Motor neuron (in vitro differentiated cells): ENCODE measurements around the gene TMEM121B. TPM values are rescaled to one million over a fixed set of nuclear protein-coding genes. Genes with fewer than 3 reads are reported as not detected.
A peak's percentile ranks its signal among the peaks of the same experiment; 100 is the strongest.
"Not testable (repeated sequence)": the region's sequence is repeated elsewhere in the genome, so short reads cannot be mapped to it uniquely, and the experiment has no call there.

Source experiments
- ATAC-seq, 8 experiments: fragments of 200-7000 bp; cut with Tn5 transposase; replicated peaks in 6 of 8; 2 replicates each; pipeline ENCODE4 v1.8.0; 2021; ENCODE audit warnings: mild to moderate bottlenecking in 8 of 8, moderate library complexity in 8 of 8
- H3K27ac ChIP-seq, 2 donors: fragments of 250-450 bp; sonication (Bioruptor Pico); 2 replicates each; pipeline ENCODE4 v1.9.0; 2021; ENCODE audit warnings: antibody characterized with exemption in 2 of 2, mild to moderate bottlenecking in 2 of 2, moderate library complexity in 1 of 2
- H3K4me1 ChIP-seq, 2 donors: fragments of 250-450 bp; sonication (Bioruptor Pico); replicated peaks in 1 of 2; 2 replicates each; pipeline ENCODE4 v1.6.1; 2021; ENCODE audit warnings: antibody characterized with exemption in 2 of 2, mild to moderate bottlenecking in 2 of 2, moderate library complexity in 1 of 2
- H3K4me3 ChIP-seq, 5 donors: fragments of 250-450 bp; sonication (Bioruptor Pico); 2 replicates each; pipeline ENCODE4 v1.9.0; 2021; ENCODE audit warnings: antibody characterized with exemption in 5 of 5, mild to moderate bottlenecking in 5 of 5, moderate library complexity in 4 of 5
- WGBS, 10 experiments: fragments of 450-650 bp; shearing (Covaris generic); methylation state at CpG; one replicate each; pipeline ENCODE4 v1.0.0; 2022; 5-methylcytosine and 5-hydroxymethylcytosine counted together
- in situ Hi-C, 9 experiments: fragments of 400-800 bp; cut with MboI; loops; one replicate each; pipeline ENCODE4 v1.15.0; 2021; ENCODE audit warnings: low sequenced_read_pairs in 9 of 9, low pct_unique_long_range_greater_than_20kb in 2 of 9; ENCODE audit not compliant: unreplicated experiment in 9 of 9
- total RNA-seq, 8 experiments: library from RNA; unstranded; fragments of 300-600 nt; gene quantifications; 2 replicates each; pipeline versions ENCODE4 v1.2.3 to v1.2.4, GENCODE V29; 2022

The TMEM121B gene
- total RNA-seq, 8 experiments from 2014 or later, result 0.15 to 10.3 (median 4.9) TPM

GRCh38 chr22:17152340-17152739 is 31.2 kb upstream of the TMEM121B start:
- Histone ChIP-seq H3K4me1 (peaks cover 12 to 17% of the 10 kb centered on the region in 2 donors), H3K4me3 (no peak overlapping the region), H3K27ac (no peak overlapping the region)
- 69 to 100% (median 89%) methylated on average over 1 to 6 of the region's 6 CpGs for WGBS, 10 experiments
- in situ Hi-C loops, result loop anchor here in 2 of 9 experiments (25.0 kb wide), 1 partner anchor 335 kb away; no protein-coding TSS in a partner anchor
- ATAC-seq, result no peak

- no peaks in the 10 kb centered on the region for H3K4me1 ChIP-seq
Measured at GRCh38 chr22:17149076-17149815, 28.1 kb upstream of the TMEM121B start.

GRCh38 chr22:17147458-17147857 is 26.3 kb upstream of the TMEM121B start:
- WGBS, 10 experiments, result 94 to 100% (median 100%) methylated on average over 1 to 4 of the region's 30 CpGs; no CpG with 5 or more reads in 4 of the 10 experiments
- H3K4me3 ChIP-seq, H3K27ac ChIP-seq, H3K4me1 ChIP-seq, ATAC-seq, in situ Hi-C loops: not testable (repeated sequence)

More at GRCh38 chr22:17149076-17149815, 28.1 kb upstream of the TMEM121B start:
- H3K4me3 ChIP-seq, result no peak overlapping the region
- ATAC-seq, result no peak
- in situ Hi-C loops, result no loop called here
- no peak overlapping the region for H3K27ac ChIP-seq
- WGBS, 10 experiments, result 80 to 100% (median 93%) methylated on average over 1 to 7 of the region's 9 CpGs; no CpG with 5 or more reads in 2 of the 10 experiments

GRCh38 chr22:17145021-17145680 is 24.0 kb upstream of the TMEM121B start:
- Histone ChIP-seq H3K4me3 (no peak overlapping the region), H3K27ac (no peak overlapping the region), H3K4me1 (no peaks in the 10 kb centered on the region)
- in situ Hi-C loops, result no loop called here
- WGBS, 10 experiments, result 17 to 100% (median 97%) methylated on average over 1 to 5 of the region's 8 CpGs; no CpG with 5 or more reads in 4 of the 10 experiments
- ATAC-seq, result no peak

GRCh38 chr22:17143826-17144225 is 22.7 kb upstream of the TMEM121B start:
- H3K27ac ChIP-seq, result no peak overlapping the region
- WGBS, 10 experiments, result 87 to 100% (median 95%) methylated on average over 2 to 4 of the region's 8 CpGs; no CpG with 5 or more reads in 6 of the 10 experiments
- ATAC-seq, result no peak
- no peak overlapping the region for H3K4me3 ChIP-seq
- in situ Hi-C loops, result no loop called here
- no peaks in the 10 kb centered on the region for H3K4me1 ChIP-seq

GRCh38 chr22:17143101-17143500 is 21.9 kb upstream of the TMEM121B start:
- 87 to 100% (median 92%) methylated on average over 1 to 8 of the region's 9 CpGs; no CpG with 5 or more reads in 5 of the 10 experiments for WGBS, 10 experiments
- no peak for ATAC-seq
- no peaks in the 10 kb centered on the region for H3K4me1 ChIP-seq
- no peak overlapping the region for H3K4me3 ChIP-seq
- H3K27ac ChIP-seq, result no peak overlapping the region
- in situ Hi-C loops, result no loop called here

GRCh38 chr22:17140826-17141766 is 19.9 kb upstream of the TMEM121B start:
- no peak for ATAC-seq
- no peak overlapping the region for H3K4me3 ChIP-seq
- no peaks in the 10 kb centered on the region for H3K4me1 ChIP-seq
- in situ Hi-C loops, result no loop called here
- H3K27ac ChIP-seq, result no peak overlapping the region
- 100% methylated on average over 1 of the region's 9 CpGs; no CpG with 5 or more reads in 8 of the 10 experiments for WGBS, 10 experiments

GRCh38 chr22:17140022-17140421 is 18.9 kb upstream of the TMEM121B start:
- H3K4me1 ChIP-seq, result no peaks in the 10 kb centered on the region
- in situ Hi-C loops, result no loop called here
- no peak overlapping the region for H3K27ac ChIP-seq
- WGBS, 10 experiments, result 60 to 100% (median 88%) methylated on average over 1 to 4 of the region's 8 CpGs; no CpG with 5 or more reads in 3 of the 10 experiments
- no peak for ATAC-seq
- H3K4me3 ChIP-seq, result no peak overlapping the region

- in situ Hi-C loops, result no loop called here
- Histone ChIP-seq H3K4me3 (no peak overlapping the region), H3K27ac (no peak overlapping the region), H3K4me1 (no peaks in the 10 kb centered on the region)
- 80 to 100% (median 91%) methylated on average over 1 to 8 of the region's 11 CpGs; no CpG with 5 or more reads in 4 of the 10 experiments for WGBS, 10 experiments
- ATAC-seq, result no peak
Measured at GRCh38 chr22:17138513-17138912, 17.4 kb upstream of the TMEM121B start.

- in situ Hi-C loops, result no loop called here
- Histone ChIP-seq H3K4me1 (no peaks in the 10 kb centered on the region), H3K4me3 (no peak overlapping the region), H3K27ac (no peak overlapping the region)
- 70 to 98% (median 94%) methylated on average over 1 to 9 of the region's 17 CpGs; no CpG with 5 or more reads in 2 of the 10 experiments for WGBS, 10 experiments
- no peak for ATAC-seq
Measured at GRCh38 chr22:17137861-17138425, 16.8 kb upstream of the TMEM121B start.

GRCh38 chr22:17137170-17137569 is 16.0 kb upstream of the TMEM121B start:
- peak in 3 of 8 experiments; percentile 69 to 88 (median 80) for ATAC-seq
- 50 to 100% (median 92%) methylated on average over 1 to 2 of the region's 4 CpGs; no CpG with 5 or more reads in 6 of the 10 experiments for WGBS, 10 experiments
- H3K27ac ChIP-seq, result no peak overlapping the region
- H3K4me1 ChIP-seq, result no peaks in the 10 kb centered on the region
- in situ Hi-C loops, result no loop called here
- H3K4me3 ChIP-seq, result no peak overlapping the region

GRCh38 chr22:17135153-17135760 is 14.1 kb upstream of the TMEM121B start:
- no peak for ATAC-seq
- WGBS, 10 experiments, result 60 to 100% (median 90%) methylated on average over 1 to 6 of the region's 15 CpGs; no CpG with 5 or more reads in 2 of the 10 experiments
- H3K4me3 ChIP-seq, result no peak overlapping the region
- H3K27ac ChIP-seq, result no peak overlapping the region
- peaks cover 5 to 7% of the 10 kb centered on the region in 2 donors for H3K4me1 ChIP-seq
- in situ Hi-C loops, result no loop called here
